ENCODE measurements around the gene THSD7B.

GRCh38 chr2:137676346-137676745, 911.0 kb downstream of the THSD7B start:
- TF ChIP-seq, protein P1, sequence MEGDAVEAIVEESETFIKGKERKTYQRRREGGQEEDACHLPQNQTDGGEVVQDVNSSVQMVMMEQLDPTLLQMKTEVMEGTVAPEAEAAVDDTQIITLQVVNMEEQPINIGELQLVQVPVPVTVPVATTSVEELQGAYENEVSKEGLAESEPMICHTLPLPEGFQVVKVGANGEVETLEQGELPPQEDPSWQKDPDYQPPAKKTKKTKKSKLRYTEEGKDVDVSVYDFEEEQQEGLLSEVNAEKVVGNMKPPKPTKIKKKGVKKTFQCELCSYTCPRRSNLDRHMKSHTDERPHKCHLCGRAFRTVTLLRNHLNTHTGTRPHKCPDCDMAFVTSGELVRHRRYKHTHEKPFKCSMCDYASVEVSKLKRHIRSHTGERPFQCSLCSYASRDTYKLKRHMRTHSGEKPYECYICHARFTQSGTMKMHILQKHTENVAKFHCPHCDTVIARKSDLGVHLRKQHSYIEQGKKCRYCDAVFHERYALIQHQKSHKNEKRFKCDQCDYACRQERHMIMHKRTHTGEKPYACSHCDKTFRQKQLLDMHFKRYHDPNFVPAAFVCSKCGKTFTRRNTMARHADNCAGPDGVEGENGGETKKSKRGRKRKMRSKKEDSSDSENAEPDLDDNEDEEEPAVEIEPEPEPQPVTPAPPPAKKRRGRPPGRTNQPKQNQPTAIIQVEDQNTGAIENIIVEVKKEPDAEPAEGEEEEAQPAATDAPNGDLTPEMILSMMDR (conservative IDR thresholded peaks at IDR 0.05; ENCODE audit: low read depth in 2 of 2): no peak
- no peak for TF ChIP-seq POLR2AphosphoS5 (IDR thresholded peaks at IDR 0.05; ENCODE audit: low read depth)
- no peak for TF ChIP-seq EZH2phosphoT487 (IDR thresholded peaks at IDR 0.05; ENCODE audit: unreplicated experiment)
- TF ChIP-seq EZH2 (IDR thresholded peaks at IDR 0.05; ENCODE audit: low read depth, unreplicated experiment): no peak
- TF ChIP-seq ZNF114 (CRISPR knock-in tag; IDR thresholded peaks at IDR 0.05): no peak
- no peak for TF ChIP-seq REST (IDR thresholded peaks at IDR 0.05; ENCODE audit: unreplicated experiment)
- TF ChIP-seq, protein P2, sequence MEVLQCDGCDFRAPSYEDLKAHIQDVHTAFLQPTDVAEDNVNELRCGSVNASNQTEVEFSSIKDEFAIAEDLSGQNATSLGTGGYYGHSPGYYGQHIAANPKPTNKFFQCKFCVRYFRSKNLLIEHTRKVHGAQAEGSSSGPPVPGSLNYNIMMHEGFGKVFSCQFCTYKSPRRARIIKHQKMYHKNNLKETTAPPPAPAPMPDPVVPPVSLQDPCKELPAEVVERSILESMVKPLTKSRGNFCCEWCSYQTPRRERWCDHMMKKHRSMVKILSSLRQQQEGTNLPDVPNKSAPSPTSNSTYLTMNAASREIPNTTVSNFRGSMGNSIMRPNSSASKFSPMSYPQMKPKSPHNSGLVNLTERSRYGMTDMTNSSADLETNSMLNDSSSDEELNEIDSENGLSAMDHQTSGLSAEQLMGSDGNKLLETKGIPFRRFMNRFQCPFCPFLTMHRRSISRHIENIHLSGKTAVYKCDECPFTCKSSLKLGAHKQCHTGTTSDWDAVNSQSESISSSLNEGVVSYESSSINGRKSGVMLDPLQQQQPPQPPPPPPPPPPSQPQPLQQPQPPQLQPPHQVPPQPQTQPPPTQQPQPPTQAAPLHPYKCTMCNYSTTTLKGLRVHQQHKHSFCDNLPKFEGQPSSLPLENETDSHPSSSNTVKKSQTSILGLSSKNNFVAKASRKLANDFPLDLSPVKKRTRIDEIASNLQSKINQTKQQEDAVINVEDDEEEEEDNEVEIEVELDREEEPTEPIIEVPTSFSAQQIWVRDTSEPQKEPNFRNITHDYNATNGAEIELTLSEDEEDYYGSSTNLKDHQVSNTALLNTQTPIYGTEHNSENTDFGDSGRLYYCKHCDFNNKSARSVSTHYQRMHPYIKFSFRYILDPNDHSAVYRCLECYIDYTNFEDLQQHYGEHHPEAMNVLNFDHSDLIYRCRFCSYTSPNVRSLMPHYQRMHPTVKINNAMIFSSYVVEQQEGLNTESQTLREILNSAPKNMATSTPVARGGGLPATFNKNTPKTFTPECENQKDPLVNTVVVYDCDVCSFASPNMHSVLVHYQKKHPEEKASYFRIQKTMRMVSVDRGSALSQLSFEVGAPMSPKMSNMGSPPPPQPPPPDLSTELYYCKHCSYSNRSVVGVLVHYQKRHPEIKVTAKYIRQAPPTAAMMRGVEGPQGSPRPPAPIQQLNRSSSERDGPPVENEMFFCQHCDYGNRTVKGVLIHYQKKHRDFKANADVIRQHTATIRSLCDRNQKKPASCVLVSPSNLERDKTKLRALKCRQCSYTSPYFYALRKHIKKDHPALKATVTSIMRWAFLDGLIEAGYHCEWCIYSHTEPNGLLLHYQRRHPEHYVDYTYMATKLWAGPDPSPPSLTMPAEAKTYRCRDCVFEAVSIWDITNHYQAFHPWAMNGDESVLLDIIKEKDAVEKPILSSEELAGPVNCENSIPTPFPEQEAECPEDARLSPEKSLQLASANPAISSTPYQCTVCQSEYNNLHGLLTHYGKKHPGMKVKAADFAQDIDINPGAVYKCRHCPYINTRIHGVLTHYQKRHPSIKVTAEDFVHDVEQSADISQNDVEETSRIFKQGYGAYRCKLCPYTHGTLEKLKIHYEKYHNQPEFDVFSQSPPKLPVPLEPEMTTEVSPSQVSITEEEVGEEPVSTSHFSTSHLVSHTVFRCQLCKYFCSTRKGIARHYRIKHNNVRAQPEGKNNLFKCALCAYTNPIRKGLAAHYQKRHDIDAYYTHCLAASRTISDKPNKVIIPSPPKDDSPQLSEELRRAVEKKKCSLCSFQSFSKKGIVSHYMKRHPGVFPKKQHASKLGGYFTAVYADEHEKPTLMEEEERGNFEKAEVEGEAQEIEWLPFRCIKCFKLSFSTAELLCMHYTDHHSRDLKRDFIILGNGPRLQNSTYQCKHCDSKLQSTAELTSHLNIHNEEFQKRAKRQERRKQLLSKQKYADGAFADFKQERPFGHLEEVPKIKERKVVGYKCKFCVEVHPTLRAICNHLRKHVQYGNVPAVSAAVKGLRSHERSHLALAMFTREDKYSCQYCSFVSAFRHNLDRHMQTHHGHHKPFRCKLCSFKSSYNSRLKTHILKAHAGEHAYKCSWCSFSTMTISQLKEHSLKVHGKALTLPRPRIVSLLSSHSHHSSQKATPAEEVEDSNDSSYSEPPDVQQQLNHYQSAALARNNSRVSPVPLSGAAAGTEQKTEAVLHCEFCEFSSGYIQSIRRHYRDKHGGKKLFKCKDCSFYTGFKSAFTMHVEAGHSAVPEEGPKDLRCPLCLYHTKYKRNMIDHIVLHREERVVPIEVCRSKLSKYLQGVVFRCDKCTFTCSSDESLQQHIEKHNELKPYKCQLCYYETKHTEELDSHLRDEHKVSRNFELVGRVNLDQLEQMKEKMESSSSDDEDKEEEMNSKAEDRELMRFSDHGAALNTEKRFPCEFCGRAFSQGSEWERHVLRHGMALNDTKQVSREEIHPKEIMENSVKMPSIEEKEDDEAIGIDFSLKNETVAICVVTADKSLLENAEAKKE (CRISPR knock-in tag; IDR thresholded peaks at IDR 0.05): no peak
- no peak for TF ChIP-seq CREB1 (CRISPR knock-in tag; IDR thresholded peaks at IDR 0.05; ENCODE audit: low read depth)
- no peak for TF ChIP-seq ETS1 (IDR thresholded peaks at IDR 0.05)
- no peak for TF ChIP-seq ZNF331 (CRISPR knock-in tag; IDR thresholded peaks at IDR 0.05; ENCODE audit: low read depth)
- TF ChIP-seq STAT1 (IDR thresholded peaks at IDR 0.05; ENCODE audit: unreplicated experiment): no peak
- no peak for TF ChIP-seq JUNB (IDR thresholded peaks at IDR 0.05; ENCODE audit: unreplicated experiment)
